ENCODE data around the gene IPO4.

- no peak for TF ChIP-seq NFIC (IDR thresholded peaks at IDR 0.05)
- TF ChIP-seq TAF1 (IDR thresholded peaks at IDR 0.05; ENCODE audit: low read depth): no peak
- TF ChIP-seq, protein P1, sequence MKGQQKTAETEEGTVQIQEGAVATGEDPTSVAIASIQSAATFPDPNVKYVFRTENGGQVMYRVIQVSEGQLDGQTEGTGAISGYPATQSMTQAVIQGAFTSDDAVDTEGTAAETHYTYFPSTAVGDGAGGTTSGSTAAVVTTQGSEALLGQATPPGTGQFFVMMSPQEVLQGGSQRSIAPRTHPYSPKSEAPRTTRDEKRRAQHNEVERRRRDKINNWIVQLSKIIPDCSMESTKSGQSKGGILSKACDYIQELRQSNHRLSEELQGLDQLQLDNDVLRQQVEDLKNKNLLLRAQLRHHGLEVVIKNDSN (IDR thresholded peaks at IDR 0.05): no peak
- TF ChIP-seq CREB1 (IDR thresholded peaks at IDR 0.05; ENCODE audit: low read depth): no peak
- TF ChIP-seq TCF12 (IDR thresholded peaks at IDR 0.05; ENCODE audit: low read depth): no peak
- TF ChIP-seq MAX (IDR thresholded peaks at IDR 0.05): no peak
- TF ChIP-seq EP300 (IDR thresholded peaks at IDR 0.05; ENCODE audit: borderline replicate concordance): no peak
- no peak for TF ChIP-seq RAD21 (IDR thresholded peaks at IDR 0.05; ENCODE audit: low read depth)
- TF ChIP-seq YY1 (IDR thresholded peaks at IDR 0.05; ENCODE audit: low read depth): no peak
- TF ChIP-seq, protein P2, sequence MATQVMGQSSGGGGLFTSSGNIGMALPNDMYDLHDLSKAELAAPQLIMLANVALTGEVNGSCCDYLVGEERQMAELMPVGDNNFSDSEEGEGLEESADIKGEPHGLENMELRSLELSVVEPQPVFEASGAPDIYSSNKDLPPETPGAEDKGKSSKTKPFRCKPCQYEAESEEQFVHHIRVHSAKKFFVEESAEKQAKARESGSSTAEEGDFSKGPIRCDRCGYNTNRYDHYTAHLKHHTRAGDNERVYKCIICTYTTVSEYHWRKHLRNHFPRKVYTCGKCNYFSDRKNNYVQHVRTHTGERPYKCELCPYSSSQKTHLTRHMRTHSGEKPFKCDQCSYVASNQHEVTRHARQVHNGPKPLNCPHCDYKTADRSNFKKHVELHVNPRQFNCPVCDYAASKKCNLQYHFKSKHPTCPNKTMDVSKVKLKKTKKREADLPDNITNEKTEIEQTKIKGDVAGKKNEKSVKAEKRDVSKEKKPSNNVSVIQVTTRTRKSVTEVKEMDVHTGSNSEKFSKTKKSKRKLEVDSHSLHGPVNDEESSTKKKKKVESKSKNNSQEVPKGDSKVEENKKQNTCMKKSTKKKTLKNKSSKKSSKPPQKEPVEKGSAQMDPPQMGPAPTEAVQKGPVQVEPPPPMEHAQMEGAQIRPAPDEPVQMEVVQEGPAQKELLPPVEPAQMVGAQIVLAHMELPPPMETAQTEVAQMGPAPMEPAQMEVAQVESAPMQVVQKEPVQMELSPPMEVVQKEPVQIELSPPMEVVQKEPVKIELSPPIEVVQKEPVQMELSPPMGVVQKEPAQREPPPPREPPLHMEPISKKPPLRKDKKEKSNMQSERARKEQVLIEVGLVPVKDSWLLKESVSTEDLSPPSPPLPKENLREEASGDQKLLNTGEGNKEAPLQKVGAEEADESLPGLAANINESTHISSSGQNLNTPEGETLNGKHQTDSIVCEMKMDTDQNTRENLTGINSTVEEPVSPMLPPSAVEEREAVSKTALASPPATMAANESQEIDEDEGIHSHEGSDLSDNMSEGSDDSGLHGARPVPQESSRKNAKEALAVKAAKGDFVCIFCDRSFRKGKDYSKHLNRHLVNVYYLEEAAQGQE (IDR thresholded peaks at IDR 0.05; ENCODE audit: low read depth): no peak
- TF ChIP-seq EGR1 (IDR thresholded peaks at IDR 0.05): no peak
- TF ChIP-seq TEAD4 (IDR thresholded peaks at IDR 0.05): no peak
- TF ChIP-seq CEBPB (IDR thresholded peaks at IDR 0.05): no peak
- TF ChIP-seq FOXM1 (IDR thresholded peaks at IDR 0.05; ENCODE audit: borderline replicate concordance, low read depth): no peak
Observed at GRCh38 chr14:24196071-24197055, 7.7 kb upstream of the IPO4 start.
